ENCODE measurements around the gene DUSP28. TPM values are rescaled to one million over a fixed set of nuclear protein-coding genes. Genes with fewer than 3 reads are reported as not detected.

DUSP28 gene
- total RNA-seq, 1 experiment from 2014 or later = 4.9 TPM

GRCh38 chr2:240539906-240540305 is 20.3 kb upstream of the DUSP28 start:
- Histone ChIP-seq H3K36me3 (ENCODE audit: insufficient read depth, low read length, poor library complexity, severe bottlenecking) (no peaks in the 10 kb centered on the region), H3K27me3 (replicated peaks; ENCODE audit: insufficient read depth, low read depth, low read length, poor library complexity) (no peaks in the 10 kb centered on the region), H3K27ac (ENCODE audit: low read depth, low read length, poor library complexity, severe bottlenecking) (no peak overlapping the region), H3K4me1 (ENCODE audit: insufficient read depth, low read length, poor library complexity, severe bottlenecking) (no peaks in the 10 kb centered on the region), H3K4me3 (ENCODE audit: low read depth, low read length, poor library complexity, severe bottlenecking) (no peak overlapping the region), H3K9me3 (ENCODE audit: low read depth, low read length, poor library complexity, severe bottlenecking) (no peaks in the 10 kb centered on the region)
- POLR2A ChIA-PET (ENCODE audit: low non-redundant PET) = no interaction called here
- no TSS peak for BruUV-seq (replicated peaks)
- intact Hi-C loops (cut with micrococcal nuclease; ENCODE audit: unreplicated experiment) = no loop called here
- no peak for DNase-seq (ENCODE audit: low spot score)
- CTCF ChIA-PET = no interaction called here
- TF ChIP-seq CTCF (conservative IDR thresholded peaks at IDR 0.05; ENCODE audit: low read depth, low read length) (no peak), EZH2 (IDR thresholded peaks at IDR 0.05; ENCODE audit: borderline replicate concordance, low read depth, low read length, poor library complexity, severe bottlenecking) (no peak)

GRCh38 chr2:240551288-240551687 is 8.9 kb upstream of the DUSP28 start:
- Histone ChIP-seq H3K27ac (ENCODE audit: low read depth, low read length, poor library complexity, severe bottlenecking) (no peak overlapping the region), H3K36me3 (ENCODE audit: insufficient read depth, low read length, poor library complexity, severe bottlenecking) (peaks cover 23% of the 10 kb centered on the region), H3K9me3 (ENCODE audit: low read depth, low read length, poor library complexity, severe bottlenecking) (peaks cover 12% of the 10 kb centered on the region), H3K4me3 (ENCODE audit: low read depth, low read length, poor library complexity, severe bottlenecking) (no peak overlapping the region), H3K27me3 (replicated peaks; ENCODE audit: insufficient read depth, low read depth, low read length, poor library complexity) (no peaks in the 10 kb centered on the region), H3K4me1 (ENCODE audit: insufficient read depth, low read length, poor library complexity, severe bottlenecking) (no peaks in the 10 kb centered on the region)
- POLR2A ChIA-PET (ENCODE audit: low non-redundant PET) = no interaction called here
- no peak for TF ChIP-seq CTCF (conservative IDR thresholded peaks at IDR 0.05; ENCODE audit: low read depth, low read length)
- no peak for TF ChIP-seq EZH2 (IDR thresholded peaks at IDR 0.05; ENCODE audit: borderline replicate concordance, low read depth, low read length, poor library complexity, severe bottlenecking)
- CTCF ChIA-PET = no interaction called here
- BruUV-seq (replicated peaks) = no TSS peak
- DNase-seq (ENCODE audit: low spot score) = no peak
- intact Hi-C loops (cut with micrococcal nuclease; ENCODE audit: unreplicated experiment) = no loop called here

- Histone ChIP-seq H3K27ac (ENCODE audit: low read depth, low read length, poor library complexity, severe bottlenecking) (no peak overlapping the region), H3K27me3 (replicated peaks; ENCODE audit: insufficient read depth, low read depth, low read length, poor library complexity) (no peaks in the 10 kb centered on the region), H3K4me3 (ENCODE audit: low read depth, low read length, poor library complexity, severe bottlenecking) (no peak overlapping the region), H3K4me1 (ENCODE audit: insufficient read depth, low read length, poor library complexity, severe bottlenecking) (no peaks in the 10 kb centered on the region), H3K9me3 (ENCODE audit: low read depth, low read length, poor library complexity, severe bottlenecking) (peaks cover 12% of the 10 kb centered on the region), H3K36me3 (ENCODE audit: insufficient read depth, low read length, poor library complexity, severe bottlenecking) (peaks cover 23% of the 10 kb centered on the region)
- DNase-seq (ENCODE audit: low spot score) = no peak
- intact Hi-C loops (cut with micrococcal nuclease; ENCODE audit: unreplicated experiment) = no loop called here
- TF ChIP-seq EZH2 (IDR thresholded peaks at IDR 0.05; ENCODE audit: borderline replicate concordance, low read depth, low read length, poor library complexity, severe bottlenecking) = no peak
- BruUV-seq (replicated peaks) = no TSS peak
- ChIA-PET CTCF (no interaction called here), POLR2A (ENCODE audit: low non-redundant PET) (no interaction called here)
Measured at GRCh38 chr2:240551811-240552210, 8.3 kb upstream of the DUSP28 start.

GRCh38 chr2:240553956-240554480 is 6.1 kb upstream of the DUSP28 start:
- Histone ChIP-seq H3K4me1 (ENCODE audit: insufficient read depth, low read length, poor library complexity, severe bottlenecking) (peaks cover 6% of the 10 kb centered on the region), H3K9me3 (ENCODE audit: low read depth, low read length, poor library complexity, severe bottlenecking) (peaks cover 12% of the 10 kb centered on the region), H3K27me3 (replicated peaks; ENCODE audit: insufficient read depth, low read depth, low read length, poor library complexity) (no peaks in the 10 kb centered on the region), H3K36me3 (ENCODE audit: insufficient read depth, low read length, poor library complexity, severe bottlenecking) (peaks cover 23% of the 10 kb centered on the region), H3K27ac (ENCODE audit: low read depth, low read length, poor library complexity, severe bottlenecking) (no peak overlapping the region), H3K4me3 (ENCODE audit: low read depth, low read length, poor library complexity, severe bottlenecking) (no peak overlapping the region)
- no TSS peak for BruUV-seq (replicated peaks)
- no peak for DNase-seq (ENCODE audit: low spot score)
- POLR2A ChIA-PET (ENCODE audit: low non-redundant PET) = no interaction called here
- intact Hi-C loops (cut with micrococcal nuclease; ENCODE audit: unreplicated experiment) = no loop called here
- CTCF ChIA-PET = no interaction called here
- no peak for TF ChIP-seq EZH2 (IDR thresholded peaks at IDR 0.05; ENCODE audit: borderline replicate concordance, low read depth, low read length, poor library complexity, severe bottlenecking)
- no peak for TF ChIP-seq CTCF (conservative IDR thresholded peaks at IDR 0.05; ENCODE audit: low read depth, low read length)

Measured in A673 (cell line).